K562 (cell line): ENCODE measurements around the gene CARMIL3. TPM values are rescaled to one million over a fixed set of nuclear protein-coding genes. Genes with fewer than 3 reads are reported as not detected.
A peak's percentile ranks its signal among the peaks of the same experiment; 100 is the strongest.

Source experiments
- ARID4B ChIP-seq: sonication (generic); formaldehyde crosslinking; IDR thresholded peaks from 2 replicates; pipeline ENCODE4 v1.8.0; 2022; ENCODE audit warnings: mild to moderate bottlenecking, missing genetic modification reagents
- BHLHE40 ChIP-seq: IDR thresholded peaks from 2 replicates; pipeline ENCODE4 v1.6.1; 2011; ENCODE audit warnings: low read length, improper control_type of control experiment
- BRF1 ChIP-seq: IDR thresholded peaks from 3 replicates; pipeline ENCODE4 v1.6.1; 2011; ENCODE audit warnings: borderline replicate concordance, mild to moderate bottlenecking; ENCODE audit not compliant: insufficient read length; ENCODE audit errors: extremely low read depth
- CBFA2T2 ChIP-seq: fragments of 450-650 bp; conservative IDR thresholded peaks from 2 replicates; pipeline ENCODE4 v1.6.1; 2017; ENCODE audit warnings: mild to moderate bottlenecking
- CXXC5 ChIP-seq: fragments of 250-450 bp; sonication (Bioruptor Pico); IDR thresholded peaks from 2 replicates; pipeline ENCODE4 v1.8.0; 2022; ENCODE audit warnings: inconsistent platforms, mild to moderate bottlenecking, moderate library complexity
- ELF1 ChIP-seq: fragments of 200-800 bp; sonication (Bioruptor generic); IDR thresholded peaks from 2 replicates; pipeline ENCODE4 v1.6.1; 2016; ENCODE audit warnings: missing genetic modification characterization, missing compliant biosample characterization
- HDAC1 ChIP-seq, 2 experiments: fragments of 450-650 bp; IDR thresholded peaks; 2 replicates each; pipeline ENCODE4 v1.6.1; 2016 to 2017; ENCODE audit warnings: inconsistent platforms in 1 of 2, mild to moderate bottlenecking in 1 of 2, moderate library complexity in 1 of 2
- HDAC3 ChIP-seq: fragments of 450-650 bp; IDR thresholded peaks from 2 replicates; pipeline ENCODE4 v1.6.1; 2018; ENCODE audit warnings: borderline replicate concordance, mild to moderate bottlenecking, moderate library complexity; ENCODE audit not compliant: partially characterized antibody
- JUNB ChIP-seq: fragments of 450-650 bp; formaldehyde crosslinking; conservative IDR thresholded peaks from 2 replicates; pipeline ENCODE4 v1.4.0; 2020; ENCODE audit warnings: mild to moderate bottlenecking
- MTA3 ChIP-seq: fragments of 450-650 bp; formaldehyde crosslinking; IDR thresholded peaks from 2 replicates; pipeline ENCODE4 v1.6.1; 2017; ENCODE audit warnings: mild to moderate bottlenecking, borderline replicate concordance
- PHF8 ChIP-seq: fragments of 200-600 bp; sonication (generic); IDR thresholded peaks from 2 replicates; pipeline ENCODE4 v1.6.1; 2012; ENCODE audit warnings: mixed run types, mild to moderate bottlenecking, inconsistent platforms, low read length, moderate library complexity, borderline replicate concordance
- RAD51 ChIP-seq: fragments of 450-650 bp; IDR thresholded peaks from 2 replicates; pipeline ENCODE4 v1.7.1; 2016; ENCODE audit warnings: low read depth, mild to moderate bottlenecking, borderline replicate concordance
- RB1 ChIP-seq: fragments of 450-650 bp; IDR thresholded peaks from 2 replicates; pipeline ENCODE4 v1.6.1; 2017; ENCODE audit warnings: low read depth, mild to moderate bottlenecking
- SMAD3 ChIP-seq: fragments of 450-650 bp; formaldehyde crosslinking; conservative IDR thresholded peaks from 2 replicates; pipeline ENCODE4 v1.4.0; 2020; ENCODE audit warnings: mild to moderate bottlenecking
- TBL1XR1 ChIP-seq, 2 experiments: IDR thresholded peaks; 2 replicates each; pipeline ENCODE4 v1.6.1; 2012; ENCODE audit warnings: improper control_type of control experiment in 2 of 2, low read length in 2 of 2, mild to moderate bottlenecking in 1 of 2
- USF1 ChIP-seq: sonication (generic); formaldehyde crosslinking; IDR thresholded peaks from 2 replicates; pipeline ENCODE4 v1.9.0; 2022; ENCODE audit warnings: mild to moderate bottlenecking, missing genetic modification reagents
- ZNF175 ChIP-seq: fragments of 200-800 bp; sonication (Bioruptor generic); IDR thresholded peaks from 2 replicates; pipeline ENCODE4 v1.6.1; 2016; ENCODE audit warnings: low read depth, mild to moderate bottlenecking, missing genetic modification characterization, missing compliant biosample characterization
- ZNF707 ChIP-seq: fragments of 250-450 bp; sonication (Bioruptor Pico); conservative IDR thresholded peaks from 2 replicates; pipeline ENCODE4 v1.8.0; 2022; ENCODE audit warnings: inconsistent platforms, mild to moderate bottlenecking, moderate library complexity
- polyA plus RNA-seq, 8 experiments: library from polyadenylated mRNA; depleted of rRNA in 4 of 8; stranded (reverse) in 5 of 8; unstranded in 3 of 8; fragments of >200 nt; fragmentation: Nextera tagmentation in 2 of 8; fragmentation: Illumina TruSeq in 1 of 8; extraction: Ambion mirVana in 2 of 8; extraction: Trizol in 1 of 8; gene quantifications; 2 replicates each; pipeline versions ENCODE4 v1.2.1 to v1.2.3, GENCODE V29; 2011 to 2014; ENCODE audit warnings: inconsistent platforms in 1 of 8, missing spikeins in 1 of 8
- total RNA-seq, 7 experiments: library from RNA; depleted of rRNA in 6 of 7; stranded (reverse); fragments of >200 nt in 6 of 7; fragmentation: Illumina TruSeq in 2 of 7; extraction: Trizol in 2 of 7; gene quantifications; 2 replicates each; pipeline versions ENCODE4 v1.2.1 to v1.2.3, GENCODE V29; 2011 to 2021; ENCODE audit warnings: low replicate concordance in 1 of 7
- TF ChIP-seq, protein P1 (sequence below): fragments of 150-350 bp; IDR thresholded peaks from 2 replicates; pipeline ENCODE4 v1.6.1; 2014; ENCODE audit warnings: low read depth, mild to moderate bottlenecking, low read length, borderline replicate concordance

Gene CARMIL3
- total and polyA plus RNA-seq, 9 of the 15 experiments (the other 6 are each of a cell fraction or from before 2014, with no cell fraction given) = 0.01 to 0.11 (median 0.05) TPM; not detected in 5

- TF ChIP-seq, protein P1, sequence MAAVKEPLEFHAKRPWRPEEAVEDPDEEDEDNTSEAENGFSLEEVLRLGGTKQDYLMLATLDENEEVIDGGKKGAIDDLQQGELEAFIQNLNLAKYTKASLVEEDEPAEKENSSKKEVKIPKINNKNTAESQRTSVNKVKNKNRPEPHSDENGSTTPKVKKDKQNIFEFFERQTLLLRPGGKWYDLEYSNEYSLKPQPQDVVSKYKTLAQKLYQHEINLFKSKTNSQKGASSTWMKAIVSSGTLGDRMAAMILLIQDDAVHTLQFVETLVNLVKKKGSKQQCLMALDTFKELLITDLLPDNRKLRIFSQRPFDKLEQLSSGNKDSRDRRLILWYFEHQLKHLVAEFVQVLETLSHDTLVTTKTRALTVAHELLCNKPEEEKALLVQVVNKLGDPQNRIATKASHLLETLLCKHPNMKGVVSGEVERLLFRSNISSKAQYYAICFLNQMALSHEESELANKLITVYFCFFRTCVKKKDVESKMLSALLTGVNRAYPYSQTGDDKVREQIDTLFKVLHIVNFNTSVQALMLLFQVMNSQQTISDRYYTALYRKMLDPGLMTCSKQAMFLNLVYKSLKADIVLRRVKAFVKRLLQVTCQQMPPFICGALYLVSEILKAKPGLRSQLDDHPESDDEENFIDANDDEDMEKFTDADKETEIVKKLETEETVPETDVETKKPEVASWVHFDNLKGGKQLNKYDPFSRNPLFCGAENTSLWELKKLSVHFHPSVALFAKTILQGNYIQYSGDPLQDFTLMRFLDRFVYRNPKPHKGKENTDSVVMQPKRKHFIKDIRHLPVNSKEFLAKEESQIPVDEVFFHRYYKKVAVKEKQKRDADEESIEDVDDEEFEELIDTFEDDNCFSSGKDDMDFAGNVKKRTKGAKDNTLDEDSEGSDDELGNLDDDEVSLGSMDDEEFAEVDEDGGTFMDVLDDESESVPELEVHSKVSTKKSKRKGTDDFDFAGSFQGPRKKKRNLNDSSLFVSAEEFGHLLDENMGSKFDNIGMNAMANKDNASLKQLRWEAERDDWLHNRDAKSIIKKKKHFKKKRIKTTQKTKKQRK = peak; percentile 70; the same call in 1 of the 2 replicates
- TF ChIP-seq CXXC5 (peak; percentile 82), USF1 (CRISPR knock-in tag) (peak; percentile 96), PHF8 (peak; percentile 58; the same call in 1 of the 2 replicates), MTA3 (peak; percentile 77; the same call in 1 of the 2 replicates), ELF1 (peak; percentile 83), SMAD3 (CRISPR knock-in tag) (0 out of 2 replicates have a peak, but pooled peaks have one; percentile 33), CBFA2T2 (peak; percentile 50; the same call in 1 of the 2 replicates), ARID4B (CRISPR knock-in tag) (peak; percentile 95), ZNF707 (CRISPR knock-in tag) (no peak), RB1 (peak; percentile 79), HDAC1 (IDR thresholded peaks at IDR 0.05) (peak in 1 of 2 experiments; percentile 98; a peak in 2 of 4 replicates), BHLHE40 (peak; percentile 34), TBL1XR1 (IDR thresholded peaks at IDR 0.05; ENCODE audit: low read length in 2 of 2) (no peak), HDAC3 (peak; percentile 84), BRF1 (no peak), JUNB (CRISPR knock-in tag) (no peak), ZNF175 (CRISPR knock-in tag) (no peak), RAD51 (peak; percentile 91)
Observed at GRCh38 chr14:24114532-24115421, 63.0 kb downstream of the CARMIL3 start, which contains the start of the genes DCAF11 and NRL (continued).
